Stimulated activated CD4-positive, alpha-beta T cell treated with anti-CD3 and anti-CD28 coated beads, Interleukin-15, amount 100 ng/mL, for 24 hours (primary cell): Measurements from ENCODE around the gene SLC22A4.

ENCODE experiments used
- DNase-seq: peaks from one replicate; pipeline ENCODE4 v3.0.0-alpha.2; 2020

SLC22A4 gene

GRCh38 chr5:132378580-132378979 lies 84.4 kb downstream of the SLC22A4 start:
- DNase-seq, result no peak

DNA sequence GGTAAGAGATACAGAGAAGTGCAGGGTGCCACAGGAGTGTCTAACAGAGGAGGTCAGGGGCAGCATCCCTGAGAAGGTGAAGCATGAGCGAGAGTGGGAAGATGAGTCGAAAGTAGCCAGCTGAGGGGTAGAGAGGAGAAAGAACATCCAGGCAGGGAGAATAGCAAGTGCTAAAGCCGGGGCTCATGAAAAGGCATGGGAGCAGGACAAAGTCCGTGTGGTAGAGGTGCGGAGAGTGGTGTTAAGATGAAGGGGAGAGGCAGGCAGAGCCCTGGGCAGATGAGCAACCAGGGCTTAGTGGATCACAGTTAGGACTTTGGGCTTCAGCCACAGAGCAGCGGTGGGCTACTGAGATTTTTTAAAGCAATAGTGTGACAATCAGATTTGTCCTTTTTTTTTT lies 85.9 kb downstream of the SLC22A4 start:
- DNase-seq, result no peak

GRCh38 chr5:132380741-132381140 lies 86.5 kb downstream of the SLC22A4 start:
- DNase-seq, result no peak

DNA sequence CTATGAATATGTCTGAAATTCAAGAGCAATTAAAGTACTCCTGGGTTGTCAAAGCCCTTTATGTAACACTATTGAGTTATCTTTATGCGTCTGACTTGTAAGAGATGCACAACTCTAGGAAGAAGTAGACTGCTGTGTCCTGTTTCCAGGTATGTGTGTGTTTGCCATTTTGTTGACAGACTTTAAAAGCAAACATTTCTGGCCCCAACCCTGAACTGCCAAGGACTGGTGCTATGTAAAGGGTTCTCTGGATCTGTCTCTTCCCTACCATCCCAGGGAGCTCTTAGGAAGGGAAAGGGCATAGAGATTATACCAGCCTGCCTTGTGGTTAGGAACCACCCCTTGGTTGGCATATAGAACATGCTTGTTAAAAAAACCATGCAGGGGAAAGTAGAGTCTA lies 87.4 kb downstream of the SLC22A4 start:
- no peak for DNase-seq

DNA sequence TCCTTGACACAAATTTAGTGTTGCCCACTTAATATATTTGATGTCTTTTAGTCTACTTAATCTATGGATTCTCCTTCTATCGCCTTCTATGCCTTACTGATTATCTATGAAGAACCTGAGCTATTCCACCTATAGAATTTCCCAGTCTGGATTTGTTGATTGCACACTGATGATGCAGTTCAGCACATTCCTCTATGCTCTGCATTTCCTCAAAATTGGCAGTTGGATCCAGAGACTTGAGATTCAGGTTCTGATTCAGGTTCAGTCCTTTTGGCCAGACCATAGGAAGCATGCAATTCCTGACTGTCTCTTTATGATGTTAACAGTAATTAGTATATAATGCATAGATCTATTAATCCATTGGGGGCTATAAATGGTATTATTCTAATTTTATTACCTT lies 89.1 kb downstream of the SLC22A4 start:
- no peak for DNase-seq

GRCh38 chr5:132383984-132384383 lies 89.8 kb downstream of the SLC22A4 start:
- no peak for DNase-seq

DNA sequence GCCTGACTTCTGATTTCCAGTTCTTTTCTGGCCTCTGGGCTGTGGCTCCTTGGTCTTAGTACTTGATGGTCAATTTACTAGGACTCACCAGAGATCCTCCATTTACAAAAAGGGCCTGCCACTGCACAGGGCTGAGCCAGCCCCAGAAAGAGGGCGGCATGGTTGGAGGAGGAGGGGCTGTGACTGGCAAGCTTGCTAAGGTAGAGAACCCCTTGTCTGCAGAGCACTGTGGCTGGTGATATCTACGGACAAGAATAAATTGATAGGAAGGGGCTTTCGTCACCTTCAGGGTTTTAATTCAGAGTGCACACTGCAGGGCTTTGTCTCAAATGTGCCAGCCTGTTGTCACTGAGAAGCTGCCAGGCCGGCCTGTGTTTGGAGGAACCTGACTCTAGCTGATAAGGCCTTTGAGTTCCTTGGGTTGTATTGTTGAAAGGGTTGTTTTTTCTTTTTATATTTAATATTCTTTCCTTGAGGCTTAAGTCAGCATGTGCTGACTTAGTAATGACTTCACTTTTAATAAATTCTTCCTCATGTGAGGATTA lies 90.4 kb downstream of the SLC22A4 start:
- DNase-seq, result no peak

GRCh38 chr5:132385326-132386105 lies 91.3 kb downstream of the SLC22A4 start:
- DNase-seq, result peak; percentile 73

GRCh38 chr5:132386644-132387286 lies 92.6 kb downstream of the SLC22A4 start:
- DNase-seq, result peak; percentile 84

GRCh38 chr5:132387640-132388117 lies 93.5 kb downstream of the SLC22A4 start:
- no peak for DNase-seq

GRCh38 chr5:132388244-132389050 lies 94.3 kb downstream of the SLC22A4 start:
- no peak for DNase-seq

DNA sequence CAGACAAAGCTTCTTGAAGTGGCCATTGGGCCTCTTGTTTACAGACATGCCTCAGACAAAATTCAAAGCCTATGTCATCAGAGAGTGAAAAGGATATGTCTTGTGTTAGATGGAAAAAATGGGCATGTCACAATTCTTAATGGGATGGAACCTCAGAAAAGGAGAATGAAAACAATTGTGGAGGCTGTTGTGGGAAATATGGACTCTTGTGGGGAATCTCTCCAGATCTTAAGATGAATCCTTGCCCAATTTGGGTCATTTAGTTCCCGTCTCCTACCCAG lies 94.8 kb downstream of the SLC22A4 start:
- no peak for DNase-seq

DNA sequence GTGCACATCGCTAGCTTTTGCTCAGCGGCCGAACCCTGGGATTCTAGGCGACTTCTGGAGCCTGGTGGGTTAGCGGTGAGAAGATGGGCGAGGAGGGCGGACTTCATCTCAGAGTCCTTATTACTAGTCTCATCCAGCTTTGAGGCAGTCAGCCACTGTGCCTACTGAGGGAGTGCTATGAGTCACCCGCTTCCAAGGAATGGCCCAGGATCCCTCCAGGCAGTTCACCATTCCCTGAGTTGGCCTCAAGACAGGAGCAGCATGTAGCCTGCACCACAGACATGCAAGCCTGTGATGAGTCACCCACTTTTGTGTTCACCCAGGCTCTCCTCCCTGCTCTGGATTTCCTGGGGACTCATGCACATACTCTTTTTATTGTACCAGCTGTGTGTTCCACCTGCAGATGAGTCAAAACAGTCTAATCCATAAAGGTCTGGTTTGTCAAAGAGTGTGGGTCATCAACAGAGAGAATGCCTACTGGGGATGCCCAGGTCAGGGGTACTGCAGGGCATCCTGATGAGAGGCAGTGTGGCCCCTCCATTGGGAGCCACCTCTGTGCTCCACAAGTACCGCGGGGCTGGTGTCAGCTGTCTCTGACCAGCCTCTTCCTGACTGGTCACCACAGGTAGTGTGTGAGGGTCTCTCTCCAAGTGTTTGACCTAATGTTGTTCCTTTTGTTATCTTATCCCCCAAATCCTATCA lies 95.5 kb downstream of the SLC22A4 start:
- DNase-seq, result peak; percentile 44

DNA sequence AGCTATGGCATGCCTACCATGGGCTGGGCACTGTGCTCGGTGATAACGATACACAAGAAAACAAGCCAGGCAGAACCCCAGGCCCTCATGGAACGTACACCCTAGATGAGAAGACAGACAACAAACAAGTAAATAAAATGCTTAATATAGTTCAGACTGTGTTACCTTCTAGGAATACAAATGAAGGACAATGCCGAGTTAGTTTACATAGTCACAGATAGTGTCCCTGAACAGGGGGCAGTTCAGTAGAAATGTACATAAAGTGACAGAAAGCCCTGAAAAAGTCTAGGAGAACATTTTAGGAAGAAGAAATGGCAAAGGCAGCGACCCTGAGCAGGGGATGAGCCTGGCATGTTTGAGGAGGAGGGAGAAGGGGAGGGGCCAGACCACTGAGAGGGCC lies 97.1 kb downstream of the SLC22A4 start:
- no peak for DNase-seq

GRCh38 chr5:132391870-132392269 lies 97.7 kb downstream of the SLC22A4 start:
- no peak for DNase-seq

DNA sequence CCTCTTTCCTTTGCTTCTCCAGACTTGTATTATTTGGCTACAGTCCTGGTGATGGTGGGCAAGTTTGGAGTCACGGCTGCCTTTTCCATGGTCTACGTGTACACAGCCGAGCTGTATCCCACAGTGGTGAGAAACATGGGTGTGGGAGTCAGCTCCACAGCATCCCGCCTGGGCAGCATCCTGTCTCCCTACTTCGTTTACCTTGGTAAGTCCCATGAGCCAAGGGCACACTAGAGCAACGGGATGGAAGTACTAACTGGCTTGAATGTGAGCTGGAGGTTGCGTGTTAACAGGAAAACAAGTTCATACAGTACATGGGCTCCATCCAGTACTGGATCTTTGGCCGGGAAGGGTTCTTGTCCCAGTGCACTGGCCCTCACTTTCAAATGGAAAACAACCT lies 98.2 kb downstream of the SLC22A4 start:
- no peak for DNase-seq

DNA sequence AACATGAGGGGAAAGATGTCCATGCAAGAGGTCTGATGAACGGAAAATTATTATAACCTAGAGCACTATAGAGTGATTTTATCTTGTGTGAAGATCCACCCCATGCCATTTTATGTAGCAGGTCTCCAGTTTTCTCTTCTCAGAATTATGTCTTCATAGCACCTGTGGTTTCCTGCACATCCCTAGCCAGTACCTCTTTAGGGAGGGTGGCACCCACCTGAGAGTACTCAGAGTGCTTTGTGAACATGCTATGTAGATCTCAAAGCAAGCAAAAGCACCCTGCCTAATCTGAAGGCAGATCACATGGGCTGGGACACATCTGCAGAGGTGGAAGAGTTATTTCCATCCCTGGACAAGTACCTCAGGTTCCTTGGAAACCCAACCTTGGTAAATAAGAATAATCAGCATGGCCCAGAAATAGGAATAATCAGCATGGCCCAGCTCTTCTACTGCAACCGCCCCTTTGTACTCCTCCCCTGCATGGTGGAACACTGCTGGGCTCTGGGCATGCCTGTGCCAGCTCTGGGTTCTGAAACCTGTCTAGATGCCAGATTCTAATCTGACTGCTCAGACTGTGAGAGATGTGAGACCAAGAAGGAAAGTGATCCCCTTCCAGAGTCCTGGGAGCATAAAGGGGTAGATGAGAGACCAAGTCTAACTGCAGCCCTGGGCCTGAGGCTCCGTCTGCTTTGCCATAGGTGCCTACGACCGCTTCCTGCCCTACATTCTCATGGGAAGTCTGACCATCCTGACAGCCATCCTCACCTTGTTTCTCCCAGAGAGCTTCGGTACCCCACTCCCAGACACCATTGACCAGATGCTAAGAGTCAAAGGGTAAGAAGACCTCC lies 99.0 kb downstream of the SLC22A4 start:
- no peak for DNase-seq
